PC-3 (cell line): ENCODE data around the gene MUC12. TPM values are rescaled to one million over a fixed set of nuclear protein-coding genes. Genes with fewer than 3 reads are reported as not detected.
A peak's percentile ranks its signal among the peaks of the same experiment; 100 is the strongest.

Experiments used
- ATAC-seq: fragments of 200-7000 bp; cut with Tn5 transposase; 2 replicates; pipeline ENCODE4 v1.9.1; 2020; ENCODE audit warnings: mild to moderate bottlenecking, moderate library complexity
- BruUV-seq: library from RNA; stranded (reverse); fragments of 400-500 nt; replicated peaks from 2 replicates; lab custom pipeline; 2021; lab: Mats Ljungman, UMichigan
- CTCF ChIA-PET: fragments of 300-600 bp; sonication (Branson Sonifier 250); formaldehyde crosslinking; loops from one replicate; lab custom pipeline; 2022; ENCODE audit warnings: antibody characterized with exemption; lab: Charles Lee
- POLR2A ChIA-PET: fragments of 300-600 bp; sonication (Branson Sonifier 250); formaldehyde crosslinking; loops from one replicate; lab custom pipeline; 2022; ENCODE audit warnings: antibody characterized with exemption; ENCODE audit not compliant: unreplicated experiment; lab: Charles Lee
- DNase-seq: peaks from one replicate; pipeline ENCODE4 v3.0.0-alpha.2; 2015
- H2AFZ ChIP-seq: fragments of 300-600 bp; sonication (generic); 2 replicates; pipeline ENCODE4 v1.6.0; 2016; ENCODE audit warnings: antibody characterized with exemption, low read length
- H3F3A ChIP-seq: fragments of 300-600 bp; sonication (generic); one replicate; pipeline ENCODE4 v1.6.0; 2017; ENCODE audit warnings: antibody characterized with exemption, low read length, control low read depth, mild to moderate bottlenecking; ENCODE audit not compliant: unreplicated experiment
- H3K27ac ChIP-seq: fragments of 300-600 bp; sonication (generic); 2 replicates; pipeline ENCODE4 v1.5.1; 2016; ENCODE audit warnings: mild to moderate bottlenecking, low read length
- H3K27me3 ChIP-seq: fragments of 300-600 bp; sonication (generic); 2 replicates; pipeline ENCODE4 v1.6.1; 2016; ENCODE audit warnings: low read length, mixed read lengths
- H3K36me3 ChIP-seq: fragments of 300-600 bp; sonication (generic); 2 replicates; pipeline ENCODE4 v1.6.1; 2016; ENCODE audit warnings: low read depth, mixed run types, low read length, mixed read lengths
- H3K4me1 ChIP-seq: fragments of 300-600 bp; sonication (generic); 2 replicates; pipeline ENCODE4 v1.5.1; 2016; ENCODE audit warnings: low read length; ENCODE audit not compliant: insufficient read depth
- H3K4me2 ChIP-seq: fragments of 300-600 bp; sonication (generic); 2 replicates; pipeline ENCODE4 v1.6.0; 2016; ENCODE audit warnings: low read length
- H3K4me3 ChIP-seq: fragments of 300-600 bp; sonication (generic); 2 replicates; pipeline ENCODE4 v1.5.1; 2016; ENCODE audit warnings: mild to moderate bottlenecking, low read length, mixed read lengths
- H3K79me2 ChIP-seq: fragments of 300-600 bp; sonication (generic); 2 replicates; pipeline ENCODE4 v1.6.1; 2017; ENCODE audit warnings: low read length, mixed read lengths
- H3K9ac ChIP-seq: fragments of 300-600 bp; sonication (generic); 2 replicates; pipeline ENCODE4 v1.6.0; 2016; ENCODE audit warnings: mild to moderate bottlenecking, low read length
- H3K9me2 ChIP-seq: fragments of 300-600 bp; sonication (generic); replicated peaks from 2 replicates; pipeline ENCODE4 v1.6.1; 2016; ENCODE audit warnings: mixed run types, low read length, mixed read lengths
- H3K9me3 ChIP-seq: fragments of 300-600 bp; sonication (generic); 2 replicates; pipeline ENCODE4 v1.6.1; 2016; ENCODE audit warnings: low read length, mixed read lengths
- H4K20me1 ChIP-seq: fragments of 300-600 bp; sonication (generic); 2 replicates; pipeline ENCODE4 v1.6.1; 2016; ENCODE audit warnings: low read length, mixed read lengths
- EZH2 ChIP-seq: fragments of 300-600 bp; sonication (generic); IDR thresholded peaks from one replicate; pipeline ENCODE4 v1.6.1; 2017; ENCODE audit warnings: antibody characterized with exemption, mild to moderate bottlenecking, low read length; ENCODE audit not compliant: unreplicated experiment
- EZH2phosphoT487 ChIP-seq: fragments of 300-600 bp; sonication (generic); IDR thresholded peaks from 2 replicates; pipeline ENCODE4 v1.6.1; 2018; ENCODE audit warnings: mild to moderate bottlenecking, antibody characterized with exemption, low read length, borderline replicate concordance
- intact Hi-C: fragments of 100-400 bp; cut with micrococcal nuclease; formaldehyde crosslinking; loops from 2 replicates; pipeline ENCODE4 v1.9.0; 2023
- total RNA-seq: library from RNA; depleted of rRNA; stranded (reverse); fragments of >200 nt; gene quantifications from 2 replicates; pipeline ENCODE4 v1.2.3, GENCODE V29; 2014
- TF ChIP-seq, protein P1 (sequence below): fragments of 300-600 bp; sonication (generic); conservative IDR thresholded peaks from 2 replicates; pipeline ENCODE4 v1.5.1; 2017; ENCODE audit warnings: antibody characterized with exemption, low read depth, mild to moderate bottlenecking, low read length

Gene MUC12
- total RNA-seq, 1 experiment from 2014 or later = 0.18 TPM

GRCh38 chr7:100942045-100942774 lies 27.2 kb upstream of the MUC12 start:
- Histone ChIP-seq H3K9me2 (no peaks in the 10 kb centered on the region), H3K4me1 (peaks cover 12% of the 10 kb centered on the region), H3K4me3 (peak overlapping the region; percentile 29; the same call in 1 of the 2 replicates), H3K36me3 (no peaks in the 10 kb centered on the region), H2AFZ (no peak overlapping the region), H3K9me3 (no peaks in the 10 kb centered on the region), H4K20me1 (no peaks in the 10 kb centered on the region), H3F3A (no peaks in the 10 kb centered on the region), H3K27ac (peak overlapping the region; percentile 83), H3K27me3 (no peaks in the 10 kb centered on the region), H3K9ac (peak overlapping the region; percentile 21), H3K4me2 (peak overlapping the region; percentile 71), H3K79me2 (no peaks in the 10 kb centered on the region)
- DNase-seq (peak; percentile 93), ATAC-seq (peak; percentile 94)
- ChIA-PET POLR2A (interaction anchor here (0.6 to 0.9 kb wide), 4 partner anchors 42 to 329 kb away, joined by 4 to 17 read pairs (median 8); partner anchors contain the start of gene POP7), CTCF (interaction anchor here (0.6 to 0.7 kb wide), 2 partner anchors 176 to 251 kb away, joined by 3 read pairs; no protein-coding TSS in a partner anchor)
- no TSS peak for BruUV-seq
- intact Hi-C loops = loop anchor here (1.0 to 2.0 kb wide), 2 partner anchors 37 to 41 kb away; no protein-coding TSS in a partner anchor
- TF ChIP-seq, protein P1, sequence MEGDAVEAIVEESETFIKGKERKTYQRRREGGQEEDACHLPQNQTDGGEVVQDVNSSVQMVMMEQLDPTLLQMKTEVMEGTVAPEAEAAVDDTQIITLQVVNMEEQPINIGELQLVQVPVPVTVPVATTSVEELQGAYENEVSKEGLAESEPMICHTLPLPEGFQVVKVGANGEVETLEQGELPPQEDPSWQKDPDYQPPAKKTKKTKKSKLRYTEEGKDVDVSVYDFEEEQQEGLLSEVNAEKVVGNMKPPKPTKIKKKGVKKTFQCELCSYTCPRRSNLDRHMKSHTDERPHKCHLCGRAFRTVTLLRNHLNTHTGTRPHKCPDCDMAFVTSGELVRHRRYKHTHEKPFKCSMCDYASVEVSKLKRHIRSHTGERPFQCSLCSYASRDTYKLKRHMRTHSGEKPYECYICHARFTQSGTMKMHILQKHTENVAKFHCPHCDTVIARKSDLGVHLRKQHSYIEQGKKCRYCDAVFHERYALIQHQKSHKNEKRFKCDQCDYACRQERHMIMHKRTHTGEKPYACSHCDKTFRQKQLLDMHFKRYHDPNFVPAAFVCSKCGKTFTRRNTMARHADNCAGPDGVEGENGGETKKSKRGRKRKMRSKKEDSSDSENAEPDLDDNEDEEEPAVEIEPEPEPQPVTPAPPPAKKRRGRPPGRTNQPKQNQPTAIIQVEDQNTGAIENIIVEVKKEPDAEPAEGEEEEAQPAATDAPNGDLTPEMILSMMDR = no peak
- TF ChIP-seq EZH2phosphoT487 = no peak
- no peak for TF ChIP-seq EZH2

DNA sequence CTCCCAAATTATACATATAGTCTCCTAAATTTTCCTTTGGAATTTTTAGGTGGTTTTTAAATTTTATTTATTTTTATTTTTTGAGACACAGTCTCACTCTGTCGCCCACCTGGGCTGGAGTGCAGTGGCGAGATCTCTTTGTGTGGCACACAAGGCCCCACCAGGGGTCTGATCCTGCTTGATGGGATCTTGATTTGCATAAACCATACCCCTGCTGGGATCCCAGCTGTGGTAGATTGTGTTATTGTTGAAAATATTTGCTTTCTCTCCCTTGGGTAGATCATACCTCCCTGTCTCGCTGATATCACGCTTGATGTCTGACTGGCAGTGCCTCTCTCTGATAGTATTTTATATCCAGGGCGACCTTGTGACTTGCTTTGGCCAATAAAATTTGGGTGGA lies 25.7 kb upstream of the MUC12 start:
- H3K4me2 ChIP-seq = no peak overlapping the region
- H3K9me3 ChIP-seq = no peaks in the 10 kb centered on the region
- H3K9ac ChIP-seq = no peak overlapping the region
- POLR2A ChIA-PET = no interaction called here
- no peak overlapping the region for H3K4me3 ChIP-seq
- ATAC-seq (no peak), DNase-seq (no peak)
- H3K79me2 ChIP-seq = no peaks in the 10 kb centered on the region
- no peak overlapping the region for H2AFZ ChIP-seq
- TF ChIP-seq EZH2phosphoT487 = no peak
- TF ChIP-seq, protein P1 = no peak
- no peak for TF ChIP-seq EZH2
- no peaks in the 10 kb centered on the region for H3K9me2 ChIP-seq
- no peaks in the 10 kb centered on the region for H3F3A ChIP-seq
- H3K36me3 ChIP-seq = no peaks in the 10 kb centered on the region
- CTCF ChIA-PET = no interaction called here
- no TSS peak for BruUV-seq
- no peak overlapping the region for H3K27ac ChIP-seq
- H4K20me1 ChIP-seq = no peaks in the 10 kb centered on the region
- no peaks in the 10 kb centered on the region for H3K27me3 ChIP-seq
- intact Hi-C loops = loop anchor here (2.0 kb wide), 1 partner anchor 39 kb away; no protein-coding TSS in a partner anchor
- peaks cover 12% of the 10 kb centered on the region for H3K4me1 ChIP-seq

DNA sequence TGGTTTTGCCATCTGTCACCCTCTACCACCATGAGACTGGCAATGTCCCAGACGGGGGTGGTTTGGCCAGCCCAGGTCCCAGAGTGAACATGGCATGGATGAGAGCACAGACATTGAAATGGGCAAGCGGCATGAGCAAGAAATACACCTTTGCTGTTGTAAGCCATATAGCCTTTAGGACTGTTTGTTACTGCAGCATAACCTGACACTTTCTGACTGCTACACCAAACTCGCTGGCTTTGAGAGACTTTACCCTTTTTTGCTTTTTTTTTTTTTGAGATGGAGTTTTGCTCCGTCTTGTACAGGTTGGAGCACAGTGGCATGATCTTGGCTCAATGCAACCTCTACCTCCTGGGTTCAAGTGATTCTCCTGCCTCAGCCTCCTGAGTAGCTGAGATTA lies 25.2 kb upstream of the MUC12 start:
- H2AFZ ChIP-seq = no peak overlapping the region
- no TSS peak for BruUV-seq
- H3K27ac ChIP-seq = no peak overlapping the region
- H3K27me3 ChIP-seq = no peaks in the 10 kb centered on the region
- ATAC-seq (no peak), DNase-seq (no peak)
- TF ChIP-seq EZH2 (no peak), EZH2phosphoT487 (no peak)
- TF ChIP-seq, protein P1 = no peak
- no peak overlapping the region for H3K4me2 ChIP-seq
- no peaks in the 10 kb centered on the region for H4K20me1 ChIP-seq
- H3K4me1 ChIP-seq = peaks cover 12% of the 10 kb centered on the region
- H3K79me2 ChIP-seq = no peaks in the 10 kb centered on the region
- H3F3A ChIP-seq = no peaks in the 10 kb centered on the region
- H3K36me3 ChIP-seq = no peaks in the 10 kb centered on the region
- intact Hi-C loops = no loop called here
- POLR2A ChIA-PET = no interaction called here
- H3K9me3 ChIP-seq = no peaks in the 10 kb centered on the region
- H3K9ac ChIP-seq = no peak overlapping the region
- no peak overlapping the region for H3K4me3 ChIP-seq
- H3K9me2 ChIP-seq = no peaks in the 10 kb centered on the region
- CTCF ChIA-PET = no interaction called here
